ENCODE results near the gene NMNAT1. TPM values are rescaled to one million over a fixed set of nuclear protein-coding genes. Genes with fewer than 3 reads are reported as not detected.

Gene NMNAT1
- total and polyA plus RNA-seq, 2 of the 8 experiments (the other 6 are each of a cell fraction or from before 2014, with no cell fraction given) = 2.0 to 2.5 TPM

- Histone ChIP-seq H4K5ac (ENCODE audit: insufficient read length, low read depth, low read length) (no peak overlapping the region), H3K36me3 (ENCODE audit: control insufficient read depth in 2 of 4, insufficient read depth in 4 of 4, low read length in 3 of 4) (no peaks in the 10 kb centered on the region), H3K9ac (replicated peaks in 1 of 4; ENCODE audit: extremely low read depth in 1 of 4, low read depth in 3 of 4, low read length in 3 of 4) (no peak overlapping the region), H3K23me2 (ENCODE audit: low read depth, low read length) (no peaks in the 10 kb centered on the region), H3K79me2 (ENCODE audit: control insufficient read depth in 1 of 2, insufficient read depth in 2 of 2, low read length in 2 of 2) (no peaks in the 10 kb centered on the region), H3K23ac (ENCODE audit: insufficient read length) (no peak overlapping the region), H3K4me1 (replicated peaks in 1 of 4; ENCODE audit: control insufficient read depth in 3 of 4, insufficient read depth in 4 of 4, low read length in 3 of 4) (no peaks in the 10 kb centered on the region), H3K18ac (ENCODE audit: extremely low read depth, low read length) (no peak overlapping the region), H3K4me2 (ENCODE audit: insufficient read depth in 1 of 2, low read depth in 2 of 2, low read length in 2 of 2) (no peak overlapping the region), H2BK12ac (ENCODE audit: low read depth, low read length) (no peak overlapping the region), H4K20me1 (replicated peaks in 1 of 2; ENCODE audit: control insufficient read depth in 1 of 2, insufficient read depth in 2 of 2, low read length in 2 of 2) (no peaks in the 10 kb centered on the region), H3K56ac (replicated peaks; ENCODE audit: insufficient read length, low read depth, low read length) (no peak overlapping the region), H2BK20ac (ENCODE audit: low read length) (no peak overlapping the region), H2BK15ac (ENCODE audit: low read length) (no peak overlapping the region), H2AFZ (ENCODE audit: low read length) (no peak overlapping the region), H3K4me3 (ENCODE audit: extremely low read depth in 1 of 4, insufficient read depth in 2 of 4, low read depth in 3 of 4, low read length in 4 of 4) (no peak overlapping the region), H4K91ac (replicated peaks; ENCODE audit: insufficient read length, low read length) (no peak overlapping the region), H2AK5ac (ENCODE audit: low read depth, low read length) (no peak overlapping the region), H3K79me1 (ENCODE audit: low read depth, low read length) (no peaks in the 10 kb centered on the region), H3K27me3 (replicated peaks in 1 of 4; ENCODE audit: control insufficient read depth in 3 of 4, extremely low read depth in 1 of 4, insufficient read depth in 3 of 4, low read length in 3 of 4) (no peaks in the 10 kb centered on the region), H3K4ac (replicated peaks; ENCODE audit: insufficient read length, low read depth, low read length) (no peak overlapping the region), H4K8ac (ENCODE audit: extremely low read depth, insufficient read depth, low read length) (no peak overlapping the region), H2BK120ac (replicated peaks; ENCODE audit: low read depth, low read length) (no peak overlapping the region), H3K9me3 (ENCODE audit: insufficient read depth in 2 of 2, low read depth in 1 of 2, low read length in 1 of 2) (no peaks in the 10 kb centered on the region), H3K14ac (ENCODE audit: insufficient read length) (no peak overlapping the region), H2BK5ac (ENCODE audit: low read depth, low read length) (no peak overlapping the region), H3K27ac (ENCODE audit: low read depth, low read length) (no peak overlapping the region)
- DNase-seq (ENCODE audit: low read depth in 1 of 2, low spot score in 2 of 2) (no peak), FAIRE-seq (no peak)
- POLR2A ChIA-PET (ENCODE audit: partially characterized antibody) = interaction anchor here (0.7 kb wide), 1 partner anchor 46 kb away, joined by 4 read pairs; the partner anchor contains the start of genes LZIC and NMNAT1
- CTCF ChIA-PET (ENCODE audit: partially characterized antibody) = interaction anchor here (0.9 to 2.2 kb wide), 8 partner anchors 10 to 1331 kb away, joined by 3 to 6 read pairs (median 4); no protein-coding TSS in a partner anchor
- 94% methylated on average over 5 of the region's 5 CpGs; no CpG with 5 or more reads in 1 of the 2 experiments for WGBS, 2 experiments (ENCODE audit: extremely low coverage in 1 of 2, insufficient coverage in 1 of 2, insufficient read length in 1 of 2, insufficient replicate concordance in 2 of 2, low coverage in 1 of 2, low lambda C conversion rate in 2 of 2, missing lambda C conversion rate in 1 of 2)
- TF ChIP-seq TAF7 (optimal IDR thresholded peaks at IDR 0.05; ENCODE audit: borderline replicate concordance, low read depth, low read length) (no peak), HDAC2 (IDR thresholded peaks at IDR 0.05; ENCODE audit: borderline replicate concordance in 1 of 2, low read depth in 2 of 2, low read length in 2 of 2) (no peak), SP2 (IDR thresholded peaks at IDR 0.05; ENCODE audit: low read length) (no peak), TCF12 (IDR thresholded peaks at IDR 0.05; ENCODE audit: low read depth, low read length) (no peak), ATF2 (IDR thresholded peaks at IDR 0.05; ENCODE audit: low read length) (no peak), RBBP5 (IDR thresholded peaks at IDR 0.05; ENCODE audit: borderline replicate concordance, low read depth, low read length) (no peak), CEBPB (IDR thresholded peaks at IDR 0.05; ENCODE audit: low read depth, low read length) (no peak), CBX5 (IDR thresholded peaks at IDR 0.05; ENCODE audit: low read depth, low read length) (no peak), CREB1 (IDR thresholded peaks at IDR 0.05) (no peak), MAX (IDR thresholded peaks at IDR 0.05) (no peak), CBX8 (IDR thresholded peaks at IDR 0.05; ENCODE audit: borderline replicate concordance, low read depth, low read length) (no peak), CHD1 (IDR thresholded peaks at IDR 0.05; ENCODE audit: low read depth, low read length) (no peak), RXRA (IDR thresholded peaks at IDR 0.05; ENCODE audit: insufficient read depth, low read depth, low read length) (no peak)
Measured at GRCh38 chr1:9989773-9990172, 46.5 kb downstream of the NMNAT1 start.

All from H1 (cell line).